Measurements from ENCODE around the gene ZNF665.
"Not testable (repeated sequence)": the region's sequence is repeated elsewhere in the genome, so short reads cannot be mapped to it uniquely, and the experiment has no call there.

Gene ZNF665

GRCh38 chr19:53192771-53193534, at the start of gene ZNF665:
ZNF665 (minus strand) TSS chr19:53193358; CDS start chr19:53182898, 10,460 bp downstream.
- DNase-seq (ENCODE audit: low spot score) = peak; percentile 83

GRCh38 chr19:53237114-53237777, 44.1 kb upstream of the ZNF665 start:
- DNase-seq (ENCODE audit: low spot score) = no peak

GRCh38 chr19:53224606-53225005, 31.4 kb upstream of the ZNF665 start:
- DNase-seq (ENCODE audit: low spot score) = no peak

GRCh38 chr19:53222716-53223115, 29.6 kb upstream of the ZNF665 start:
- DNase-seq (ENCODE audit: low spot score) = not testable (repeated sequence)

- no peak for DNase-seq (ENCODE audit: low spot score)
Observed at GRCh38 chr19:53212703-53213320, 19.7 kb upstream of the ZNF665 start.

- not testable (repeated sequence) for DNase-seq (ENCODE audit: low spot score)
Observed at GRCh38 chr19:53211554-53211953, 18.4 kb upstream of the ZNF665 start.

GRCh38 chr19:53196777-53197396, 3.7 kb upstream of the ZNF665 start:
- DNase-seq (ENCODE audit: low spot score) = peak; percentile 99

- DNase-seq (ENCODE audit: low spot score) = peak; percentile 64
Observed at GRCh38 chr19:53195265-53195903, 2.2 kb upstream of the ZNF665 start.

- DNase-seq (ENCODE audit: low spot score) = no peak
Observed at GRCh38 chr19:53193535-53194222, 521 bp upstream of the ZNF665 start.

- DNase-seq (ENCODE audit: low spot score) = no peak
Observed at GRCh38 chr19:53190253-53190652, 2.9 kb downstream of the ZNF665 start.

GRCh38 chr19:53189691-53190198, 3.4 kb downstream of the ZNF665 start:
- DNase-seq (ENCODE audit: low spot score) = not testable (repeated sequence)

GRCh38 chr19:53185155-53185882, 7.8 kb downstream of the ZNF665 start:
- DNase-seq (ENCODE audit: low spot score) = not testable (repeated sequence)

- DNase-seq (ENCODE audit: low spot score) = no peak
Observed at GRCh38 chr19:53183146-53183764, 9.9 kb downstream of the ZNF665 start.

- DNase-seq (ENCODE audit: low spot score) = no peak
Observed at GRCh38 chr19:53182202-53182601, 11.0 kb downstream of the ZNF665 start.

GRCh38 chr19:53177986-53178385, 15.2 kb downstream of the ZNF665 start:
- DNase-seq (ENCODE audit: low spot score) = no peak

- DNase-seq (ENCODE audit: low spot score) = no peak
Observed at GRCh38 chr19:53172889-53173288, 20.3 kb downstream of the ZNF665 start.

GRCh38 chr19:53165691-53166091, 27.5 kb downstream of the ZNF665 start:
- no peak for DNase-seq (ENCODE audit: low spot score)

GRCh38 chr19:53161123-53161522, 32.0 kb downstream of the ZNF665 start:
- DNase-seq (ENCODE audit: low spot score) = no peak

- DNase-seq (ENCODE audit: low spot score) = no peak
Observed at GRCh38 chr19:53160350-53160749, 32.8 kb downstream of the ZNF665 start.

- peak; percentile 8 for DNase-seq (ENCODE audit: low spot score)
Observed at GRCh38 chr19:53158119-53158656, 35.0 kb downstream of the ZNF665 start.
